Measurements from ENCODE around the gene PPFIA3. TPM values are rescaled to one million over a fixed set of nuclear protein-coding genes. Genes with fewer than 3 reads are reported as not detected.
"Not testable (repeated sequence)": the region's sequence is repeated elsewhere in the genome, so short reads cannot be mapped to it uniquely, and the experiment has no call there.

PPFIA3 gene
- polyA plus RNA-seq, 4 donors = 5.5 to 9.4 (median 6.0) TPM

GRCh38 chr19:49120868-49121267 lies 1.5 kb downstream of the PPFIA3 start:
- DNase-seq (ENCODE audit: low read depth in 4 of 4, low spot score in 3 of 4) = no peak

DNA sequence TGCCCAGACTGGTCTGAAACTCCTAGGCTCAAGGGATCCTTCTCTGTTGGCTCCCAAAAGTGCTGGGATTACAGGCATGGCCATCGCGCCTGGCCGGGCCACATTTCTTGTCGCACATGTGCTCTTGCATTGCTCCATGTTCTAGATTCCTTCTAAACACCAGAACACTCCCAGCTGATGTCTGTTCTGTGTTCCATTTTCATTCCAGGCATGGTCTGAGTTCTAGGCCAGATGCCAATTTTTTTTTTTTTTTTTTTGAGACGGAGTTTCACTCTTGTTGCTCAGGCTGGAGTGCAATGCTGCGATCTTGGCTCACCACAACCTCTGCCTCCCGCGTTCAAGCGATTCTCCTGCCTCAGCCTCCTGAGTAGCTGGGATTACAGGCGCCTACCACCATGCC lies 2.5 kb downstream of the PPFIA3 start:
- DNase-seq (ENCODE audit: low read depth in 4 of 4, low spot score in 3 of 4) = not testable (repeated sequence)

DNA sequence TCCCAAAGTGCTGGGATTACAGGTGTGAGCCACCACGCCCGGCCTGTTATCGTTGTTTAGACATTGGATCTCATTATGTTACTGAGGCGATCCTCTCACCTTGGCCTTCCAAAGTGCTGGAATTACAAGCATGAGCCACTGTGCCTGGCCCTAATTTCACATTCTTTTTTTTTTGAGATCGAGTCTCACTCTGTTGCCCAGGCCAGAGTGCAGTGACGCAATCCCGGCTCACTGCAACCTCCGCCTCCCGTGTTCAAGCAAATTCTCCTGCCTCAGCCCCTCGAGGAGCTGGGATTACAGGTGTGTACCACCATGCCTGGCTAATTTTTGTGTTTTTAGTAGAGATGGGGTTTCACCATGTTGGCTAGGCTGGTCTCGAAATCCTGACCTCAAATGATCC lies 3.9 kb downstream of the PPFIA3 start:
- DNase-seq (ENCODE audit: low read depth in 4 of 4, low spot score in 3 of 4) = not testable (repeated sequence)

GRCh38 chr19:49125025-49125731 lies 5.8 kb downstream of the PPFIA3 start:
- no peak for DNase-seq (ENCODE audit: low read depth in 4 of 4, low spot score in 3 of 4)

DNA sequence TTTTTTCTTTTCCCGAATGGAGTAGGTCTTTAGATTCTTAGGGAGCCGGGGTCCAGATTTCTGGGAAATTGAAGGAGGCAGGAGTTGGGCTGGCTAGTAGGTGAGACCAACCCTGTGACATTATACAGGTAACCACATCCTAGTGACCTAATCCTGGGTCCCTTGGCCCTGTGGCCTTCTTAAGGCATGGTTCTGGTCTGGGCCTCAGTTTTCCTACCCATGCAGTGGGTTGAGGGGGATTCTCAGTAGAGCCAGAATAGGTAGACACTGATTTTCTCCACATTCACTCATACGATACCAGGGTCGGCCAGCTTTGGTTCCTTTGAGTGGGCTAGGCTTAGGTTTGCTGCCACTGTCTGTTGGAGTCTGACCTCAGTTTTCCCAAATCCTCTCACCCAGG lies 7.2 kb downstream of the PPFIA3 start:
- no peak for DNase-seq (ENCODE audit: low read depth in 4 of 4, low spot score in 3 of 4)

DNA sequence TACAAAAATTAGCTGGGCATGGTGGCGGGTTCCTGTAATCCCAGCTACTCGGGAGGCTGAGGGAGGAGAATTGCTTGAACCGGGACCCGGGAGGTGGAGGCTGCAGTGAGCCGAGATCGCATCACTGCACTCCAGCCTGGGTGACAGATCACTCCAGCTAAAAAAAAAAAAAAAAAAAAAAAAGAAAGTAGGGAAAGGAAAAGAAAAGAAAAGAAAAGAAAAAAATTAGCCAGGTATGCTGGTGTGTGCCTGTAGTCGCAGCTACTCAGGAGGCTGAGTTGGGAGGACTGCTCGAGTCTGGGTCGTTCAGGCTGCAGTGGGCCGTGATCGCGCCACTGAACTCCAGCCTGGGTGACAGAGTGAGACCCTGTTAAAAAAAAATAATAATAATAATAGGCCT lies 7.9 kb downstream of the PPFIA3 start:
- DNase-seq (ENCODE audit: low read depth in 4 of 4, low spot score in 3 of 4) = not testable (repeated sequence)

- DNase-seq (ENCODE audit: low read depth in 4 of 4, low spot score in 3 of 4) = peak in 2 of 4 donors; percentile 92 to 94
Observed at GRCh38 chr19:49127674-49128544, 8.6 kb downstream of the PPFIA3 start.

DNA sequence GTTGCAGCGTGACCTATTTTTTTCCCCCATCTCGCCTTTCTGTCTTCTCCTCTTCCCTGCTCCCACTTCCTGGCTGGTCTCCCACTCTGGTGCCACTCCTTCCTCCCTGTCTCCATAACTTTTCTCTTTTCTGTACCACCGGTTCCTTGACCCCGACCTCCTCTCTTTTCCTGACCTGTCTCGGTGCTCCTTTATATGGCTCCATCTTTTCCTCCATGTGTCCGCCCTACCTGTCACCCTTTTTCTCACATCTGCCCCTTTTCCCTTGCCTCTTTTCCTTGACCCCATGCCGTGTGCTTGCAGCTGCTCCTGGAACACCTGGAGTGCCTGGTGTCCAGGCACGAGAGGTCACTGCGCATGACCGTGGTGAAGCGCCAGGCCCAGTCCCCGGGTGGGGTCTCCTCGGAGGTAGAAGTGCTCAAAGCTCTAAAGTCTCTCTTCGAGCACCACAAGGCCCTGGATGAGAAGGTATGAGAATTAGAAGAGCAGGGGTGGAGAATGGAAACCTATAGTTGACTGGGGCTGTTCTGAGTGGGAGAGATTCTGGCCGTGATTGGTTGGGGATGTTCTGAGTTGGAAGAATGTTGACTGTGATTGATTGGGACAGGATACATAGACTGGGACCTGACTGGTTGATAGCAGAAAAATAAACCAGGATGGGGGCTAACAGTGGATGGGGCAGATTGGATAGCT lies 9.3 kb downstream of the PPFIA3 start:
- no peak for DNase-seq (ENCODE audit: low read depth in 4 of 4, low spot score in 3 of 4)

DNA sequence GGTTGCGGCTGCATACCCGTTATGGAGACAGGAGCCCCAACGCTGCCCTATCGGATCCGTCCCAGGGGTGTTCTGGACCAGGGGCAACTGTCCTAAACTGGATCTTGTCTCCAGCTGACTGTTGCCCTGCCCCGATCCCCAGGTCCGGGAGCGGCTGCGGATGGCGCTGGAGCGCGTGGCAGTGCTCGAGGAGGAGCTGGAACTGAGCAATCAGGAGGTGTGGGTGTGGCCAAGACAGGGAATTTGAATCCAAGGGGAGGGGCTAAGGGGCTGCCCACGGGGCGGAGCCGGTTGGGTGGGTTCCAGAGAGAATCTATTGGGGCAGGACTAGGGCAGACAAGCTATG lies 9.9 kb downstream of the PPFIA3 start:
- no peak for DNase-seq (ENCODE audit: low read depth in 4 of 4, low spot score in 3 of 4)

- DNase-seq (ENCODE audit: low read depth in 4 of 4, low spot score in 3 of 4) = no peak
Observed at GRCh38 chr19:49130325-49130724, 11.0 kb downstream of the PPFIA3 start.

GRCh38 chr19:49132974-49133609 lies 13.7 kb downstream of the PPFIA3 start:
- no peak for DNase-seq (ENCODE audit: low read depth in 4 of 4, low spot score in 3 of 4)

- no peak for DNase-seq (ENCODE audit: low read depth in 4 of 4, low spot score in 3 of 4)
Observed at GRCh38 chr19:49133621-49134454, 14.5 kb downstream of the PPFIA3 start.

DNA sequence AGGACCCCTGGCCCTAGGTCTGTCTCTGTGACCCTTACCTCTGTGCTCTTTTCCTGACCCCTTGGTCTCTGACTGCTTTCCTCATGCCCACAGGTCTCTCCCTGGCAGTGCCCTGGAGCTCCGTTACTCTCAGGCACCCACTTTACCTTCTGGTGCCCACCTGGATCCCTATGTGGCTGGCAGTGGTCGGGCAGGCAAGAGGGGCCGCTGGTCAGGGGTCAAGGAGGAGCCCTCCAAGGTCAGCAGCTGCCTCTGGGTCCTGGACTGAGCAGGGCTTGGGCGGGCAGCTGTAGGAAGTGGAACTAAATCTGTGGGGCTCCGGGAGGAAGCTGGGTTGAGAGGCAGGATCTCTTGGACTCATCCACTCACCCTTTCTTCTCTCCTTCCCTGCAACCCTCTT lies 16.3 kb downstream of the PPFIA3 start:
- DNase-seq (ENCODE audit: low read depth in 4 of 4, low spot score in 3 of 4) = no peak

DNA sequence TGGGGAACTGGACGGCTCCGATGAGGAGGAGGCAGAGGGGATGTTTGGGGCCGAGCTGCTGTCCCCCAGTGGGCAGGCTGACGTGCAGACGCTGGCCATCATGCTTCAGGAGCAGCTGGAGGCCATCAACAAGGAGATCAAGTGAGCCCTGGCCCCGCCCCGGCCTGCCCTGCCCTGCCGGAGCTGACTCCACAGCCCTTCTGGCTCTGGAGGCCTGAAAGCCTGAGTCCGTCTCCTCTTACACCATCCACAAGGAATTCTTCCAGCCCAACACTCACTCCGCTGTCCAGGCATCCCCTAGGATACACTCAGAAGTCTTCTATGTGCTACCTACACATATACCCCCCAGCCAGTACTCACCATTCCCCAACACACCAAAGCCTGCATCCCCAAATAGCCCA lies 17.4 kb downstream of the PPFIA3 start:
- DNase-seq (ENCODE audit: low read depth in 4 of 4, low spot score in 3 of 4) = no peak

DNA sequence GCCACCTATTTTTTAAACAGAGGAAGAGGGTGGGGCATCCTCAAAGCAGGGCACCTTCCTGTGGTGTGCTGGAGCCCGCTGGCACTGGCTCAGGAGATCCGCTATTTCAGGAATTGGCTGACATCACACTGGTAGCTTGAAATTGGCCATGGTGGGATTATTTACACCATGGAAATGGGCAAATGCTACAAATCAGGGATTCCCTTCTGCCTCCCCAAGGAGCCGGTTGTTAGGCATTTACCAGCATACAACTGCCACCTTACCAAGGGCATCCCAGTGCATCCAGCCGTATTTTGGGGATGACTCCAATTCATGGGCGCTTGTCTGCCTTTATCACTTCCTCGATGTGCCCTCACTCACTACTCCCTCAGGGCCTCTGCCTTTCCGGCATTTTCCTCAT lies 21.6 kb downstream of the PPFIA3 start:
- DNase-seq (ENCODE audit: low read depth in 4 of 4, low spot score in 3 of 4) = no peak

DNA sequence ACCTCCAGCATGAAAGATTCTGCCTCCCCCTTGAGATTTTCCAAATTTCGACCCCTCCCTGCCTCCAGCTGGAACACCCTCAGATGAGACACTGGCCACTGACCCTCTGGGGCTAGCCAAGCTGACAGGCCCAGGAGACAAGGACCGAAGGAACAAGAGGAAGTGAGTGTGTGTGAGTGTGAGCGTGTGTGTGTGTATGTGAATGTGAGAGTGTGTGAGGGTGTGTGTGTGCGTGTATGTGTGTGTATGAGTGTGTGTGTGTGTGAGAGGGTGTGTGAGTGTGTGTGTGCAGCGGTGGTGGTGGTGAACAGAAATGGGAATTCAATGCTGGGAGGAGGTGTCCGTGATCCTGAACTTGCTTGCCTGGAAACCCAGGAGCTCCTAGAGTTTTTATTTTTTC lies 22.0 kb downstream of the PPFIA3 start:
- no peak for DNase-seq (ENCODE audit: low read depth in 4 of 4, low spot score in 3 of 4)

DNA sequence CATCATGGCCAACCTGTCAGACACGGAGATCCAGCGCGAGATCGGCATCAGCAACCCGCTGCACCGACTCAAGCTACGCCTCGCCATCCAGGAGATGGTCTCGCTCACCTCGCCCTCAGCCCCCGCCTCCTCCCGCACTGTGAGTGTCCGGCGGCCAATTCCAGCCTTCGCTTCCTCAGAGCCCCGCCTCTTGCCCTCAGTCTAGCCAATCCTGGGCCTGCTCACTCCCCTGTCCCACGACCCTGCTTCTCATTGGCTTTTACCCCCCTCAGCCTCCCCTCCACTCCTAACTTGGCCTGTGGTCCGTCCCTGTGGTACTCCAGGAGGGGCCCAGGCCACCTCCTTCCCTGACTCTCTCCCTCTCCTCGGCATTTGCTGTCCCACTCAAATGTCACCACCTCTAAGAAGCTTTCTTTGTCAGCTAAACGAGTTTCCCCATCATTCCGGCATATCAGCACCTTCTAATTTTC lies 23.6 kb downstream of the PPFIA3 start:
- peak in 2 of 4 donors; percentile 84 to 87 for DNase-seq (ENCODE audit: low read depth in 4 of 4, low spot score in 3 of 4)

DNA sequence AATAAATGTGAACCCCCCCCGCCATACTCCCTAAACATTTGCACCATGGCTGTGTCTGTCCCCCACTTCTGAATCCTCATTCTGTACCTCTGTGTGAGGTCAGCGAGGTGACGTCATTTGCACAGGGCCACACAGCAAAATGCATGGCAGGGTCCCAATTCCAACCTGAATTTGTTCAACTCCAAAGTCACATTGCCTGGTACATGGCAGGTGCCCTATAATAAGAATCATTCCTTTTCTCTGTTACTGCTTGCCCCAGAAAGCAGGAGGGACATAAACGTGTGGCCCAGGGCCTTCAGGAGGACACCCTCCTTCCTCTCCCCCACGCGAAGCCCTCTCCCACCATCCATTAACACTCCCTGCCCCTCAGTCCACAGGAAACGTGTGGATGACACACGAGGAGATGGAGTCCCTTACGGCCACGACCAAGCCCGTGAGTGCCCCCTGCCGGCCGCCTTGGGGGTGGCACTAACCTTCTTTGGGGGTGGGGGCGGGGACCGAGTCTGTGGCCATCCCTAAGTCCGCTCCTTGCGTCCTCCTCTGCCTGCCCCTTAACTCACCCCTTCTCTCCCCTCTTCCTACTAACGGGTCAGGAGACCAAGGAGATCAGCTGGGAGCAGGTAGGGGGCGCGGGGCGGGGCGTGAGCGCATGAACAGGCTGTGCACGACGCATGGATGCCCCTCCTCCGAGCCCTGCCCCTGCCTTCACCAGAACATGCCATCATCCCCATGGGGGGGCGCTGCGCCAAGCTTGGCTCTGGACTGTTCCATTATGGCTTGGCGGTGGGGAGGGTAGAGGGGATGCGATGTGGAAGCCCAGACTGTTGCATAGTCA lies 26.4 kb downstream of the PPFIA3 start:
- DNase-seq (ENCODE audit: low read depth in 4 of 4, low spot score in 3 of 4) = no peak

DNA sequence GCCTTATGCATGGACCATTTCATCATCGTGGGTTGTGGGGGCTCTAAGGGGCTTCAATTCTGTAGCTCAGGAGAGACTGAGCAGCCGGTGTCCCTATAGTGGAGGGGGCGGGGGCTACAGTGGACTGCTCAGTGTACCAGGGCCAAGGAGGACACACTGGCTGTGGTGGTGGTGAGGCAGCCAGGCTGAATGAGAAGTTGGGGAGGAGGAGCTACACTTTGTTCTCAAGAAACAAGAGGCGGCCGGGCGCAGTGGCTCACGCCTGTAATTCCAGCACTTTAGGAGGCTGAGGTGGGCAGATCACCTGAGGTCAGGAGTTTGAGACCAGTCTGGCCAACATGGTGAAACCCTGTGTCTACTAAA lies 27.0 kb downstream of the PPFIA3 start:
- DNase-seq (ENCODE audit: low read depth in 4 of 4, low spot score in 3 of 4) = not testable (repeated sequence)

Data from right renal pelvis (tissue), 4 donors.